Measurements from ENCODE around the gene IGFL1. TPM values are rescaled to one million over a fixed set of nuclear protein-coding genes. Genes with fewer than 3 reads are reported as not detected.
"Not testable (repeated sequence)": the region's sequence is repeated elsewhere in the genome, so short reads cannot be mapped to it uniquely, and the experiment has no call there.

IGFL1 gene
- total RNA-seq: not detected

DNA sequence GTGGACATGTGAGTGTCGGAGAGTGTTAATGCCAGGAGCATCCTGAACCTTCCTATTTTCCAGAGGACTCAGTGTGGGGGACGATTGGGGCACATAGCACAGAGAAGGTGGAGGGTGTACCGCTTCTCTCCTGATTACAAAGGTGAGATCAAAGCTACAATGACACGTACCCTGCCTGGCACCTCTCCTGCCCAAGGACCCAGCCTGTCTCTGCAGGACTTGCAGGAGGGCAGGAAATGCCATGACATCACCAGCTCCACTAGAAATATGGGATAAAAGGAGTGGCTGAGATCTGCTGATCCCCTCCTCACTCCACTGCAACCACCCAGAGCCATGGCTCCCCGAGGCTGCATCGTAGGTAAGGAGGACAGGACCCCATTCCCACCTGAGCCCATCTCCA is at the start of gene IGFL1:
Gene IGFL1 (plus strand): TSS at position 301 of the 400 bp plus-strand sequence. CDS start 33 bp downstream, at position 334.
- 69 to 72% methylated on average over 6 of the region's 6 CpGs for WGBS, 2 donors
- Histone ChIP-seq H3K9me3 (no peaks in the 10 kb centered on the region), H3K36me3 (no peaks in the 10 kb centered on the region), H3K27ac (no peak within 1 kb of the TSS), H3K27me3 (no peaks in the 10 kb centered on the region), H3K4me3 (replicated peaks in 1 of 3) (no peak within 1 kb of the TSS), H3K4me1 (peaks cover 5 to 13% of the 10 kb centered on the region in 2 donors)
- intact Hi-C loops (cut with DNase I): no loop called here
- TF ChIP-seq POLR2A (IDR thresholded peaks at IDR 0.05): no peak
- no peak for TF ChIP-seq CTCF (IDR thresholded peaks at IDR 0.05)
- DNase-seq: no peak

- intact Hi-C loops (cut with DNase I): loop anchor here (10.0 kb wide), 1 partner anchor 96 kb away; no protein-coding TSS in a partner anchor
- no peaks in the 10 kb centered on the region for H3K9me3 ChIP-seq
- TF ChIP-seq POLR2A (IDR thresholded peaks at IDR 0.05) (no peak), CTCF (IDR thresholded peaks at IDR 0.05) (no peak)
- 64 to 65% methylated on average over 4 to 5 of the region's 5 CpGs for WGBS, 2 donors
- no peak overlapping the region for H3K4me3 ChIP-seq (replicated peaks in 1 of 3)
- no peaks in the 10 kb centered on the region for H3K27me3 ChIP-seq
- no peaks in the 10 kb centered on the region for H3K36me3 ChIP-seq
- peaks cover 0 to 5% of the 10 kb centered on the region in 2 donors for H3K4me1 ChIP-seq
- DNase-seq: no peak
- no peak overlapping the region for H3K27ac ChIP-seq
These were observed 48.7 kb upstream of the IGFL1 start for GRCh38 chr19:46180701-46181387.

- no peak for TF ChIP-seq CTCF (IDR thresholded peaks at IDR 0.05)
- no peak for TF ChIP-seq POLR2A (IDR thresholded peaks at IDR 0.05)
- H3K9me3 ChIP-seq: no peaks in the 10 kb centered on the region
- 15 to 29% methylated on average over 6 of the region's 6 CpGs for WGBS, 2 donors
- peaks cover 0 to 5% of the 10 kb centered on the region in 2 donors for H3K4me1 ChIP-seq
- H3K4me3 ChIP-seq (replicated peaks in 1 of 3): no peak overlapping the region
- no peaks in the 10 kb centered on the region for H3K27me3 ChIP-seq
- no peak overlapping the region for H3K27ac ChIP-seq
- DNase-seq: peak; percentile 15 to 23
- intact Hi-C loops (cut with DNase I): loop anchor here (10.0 kb wide), 1 partner anchor 97 kb away; no protein-coding TSS in a partner anchor
- H3K36me3 ChIP-seq: no peaks in the 10 kb centered on the region
These were observed 48.2 kb upstream of the IGFL1 start for GRCh38 chr19:46181388-46181779.

GRCh38 chr19:46182476-46182875 is 47.1 kb upstream of the IGFL1 start:
- no peak for DNase-seq
- no peaks in the 10 kb centered on the region for H3K36me3 ChIP-seq
- no peak overlapping the region for H3K4me3 ChIP-seq (replicated peaks in 1 of 3)
- H3K27ac ChIP-seq: no peak overlapping the region
- peaks cover 0 to 5% of the 10 kb centered on the region in 2 donors for H3K4me1 ChIP-seq
- TF ChIP-seq CTCF (IDR thresholded peaks at IDR 0.05) (no peak), POLR2A (IDR thresholded peaks at IDR 0.05) (no peak)
- 80 to 86% methylated on average over 8 of the region's 8 CpGs for WGBS, 2 donors
- intact Hi-C loops (cut with DNase I): loop anchor here (10.0 kb wide), 1 partner anchor 98 kb away; no protein-coding TSS in a partner anchor
- H3K27me3 ChIP-seq: no peaks in the 10 kb centered on the region
- H3K9me3 ChIP-seq: no peaks in the 10 kb centered on the region

- WGBS, 2 donors: 91 to 93% methylated on average over 6 of the region's 6 CpGs
- not testable (repeated sequence) for H3K27me3 ChIP-seq; H3K4me3 ChIP-seq (replicated peaks in 1 of 3); H3K27ac ChIP-seq; H3K36me3 ChIP-seq; H3K9me3 ChIP-seq; H3K4me1 ChIP-seq; DNase-seq
- intact Hi-C loops (cut with DNase I): loop anchor here (10.0 kb wide), 1 partner anchor 100 kb away; no protein-coding TSS in a partner anchor
These were observed 44.5 kb upstream of the IGFL1 start for GRCh38 chr19:46184775-46185710.
